HL-60 (cell line): Measurements from ENCODE around the gene FHL2.

Source experiments
- GABPA ChIP-seq: IDR thresholded peaks from 2 replicates; pipeline ENCODE4 v1.6.1; 2012; ENCODE audit warnings: low read depth
- POLR2AphosphoS5 ChIP-seq: IDR thresholded peaks from 2 replicates; pipeline ENCODE4 v1.6.1; 2012; ENCODE audit warnings: low read depth
- SPI1 ChIP-seq: IDR thresholded peaks from 2 replicates; pipeline ENCODE4 v1.6.1; 2012; ENCODE audit warnings: low read depth, mild to moderate bottlenecking, borderline replicate concordance
- TF ChIP-seq, protein P1 (sequence below): IDR thresholded peaks from one replicate; pipeline ENCODE4 v1.5.1; 2011; ENCODE audit warnings: low read length, control low read depth, inconsistent platforms; ENCODE audit not compliant: insufficient read depth
- TF ChIP-seq, protein P2 (sequence below): IDR thresholded peaks from 2 replicates; pipeline ENCODE4 v1.6.1; 2012; ENCODE audit warnings: low read depth; ENCODE audit not compliant: insufficient replicate concordance

DNA sequence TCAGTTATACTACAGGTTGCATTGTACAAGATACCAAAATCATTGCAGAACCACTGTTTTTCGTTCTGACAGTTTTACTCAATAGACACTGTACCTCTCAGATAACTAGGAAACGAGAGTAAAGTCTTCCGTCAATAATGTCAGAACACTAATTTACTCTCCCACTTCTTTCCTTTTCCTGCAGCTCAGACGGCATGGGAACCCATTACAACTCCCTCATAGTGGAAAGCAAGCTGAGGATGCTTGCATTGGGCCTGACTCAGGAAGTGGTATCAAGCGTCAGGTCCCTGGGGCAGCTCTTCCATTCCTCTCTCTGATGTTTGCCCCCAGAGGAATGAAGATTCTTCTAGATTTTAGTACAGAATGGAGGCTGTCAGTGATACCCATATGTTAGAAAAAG lies 23.9 kb upstream of the FHL2 start:
- TF ChIP-seq, protein P1, sequence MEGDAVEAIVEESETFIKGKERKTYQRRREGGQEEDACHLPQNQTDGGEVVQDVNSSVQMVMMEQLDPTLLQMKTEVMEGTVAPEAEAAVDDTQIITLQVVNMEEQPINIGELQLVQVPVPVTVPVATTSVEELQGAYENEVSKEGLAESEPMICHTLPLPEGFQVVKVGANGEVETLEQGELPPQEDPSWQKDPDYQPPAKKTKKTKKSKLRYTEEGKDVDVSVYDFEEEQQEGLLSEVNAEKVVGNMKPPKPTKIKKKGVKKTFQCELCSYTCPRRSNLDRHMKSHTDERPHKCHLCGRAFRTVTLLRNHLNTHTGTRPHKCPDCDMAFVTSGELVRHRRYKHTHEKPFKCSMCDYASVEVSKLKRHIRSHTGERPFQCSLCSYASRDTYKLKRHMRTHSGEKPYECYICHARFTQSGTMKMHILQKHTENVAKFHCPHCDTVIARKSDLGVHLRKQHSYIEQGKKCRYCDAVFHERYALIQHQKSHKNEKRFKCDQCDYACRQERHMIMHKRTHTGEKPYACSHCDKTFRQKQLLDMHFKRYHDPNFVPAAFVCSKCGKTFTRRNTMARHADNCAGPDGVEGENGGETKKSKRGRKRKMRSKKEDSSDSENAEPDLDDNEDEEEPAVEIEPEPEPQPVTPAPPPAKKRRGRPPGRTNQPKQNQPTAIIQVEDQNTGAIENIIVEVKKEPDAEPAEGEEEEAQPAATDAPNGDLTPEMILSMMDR = no peak
- TF ChIP-seq, protein P2, sequence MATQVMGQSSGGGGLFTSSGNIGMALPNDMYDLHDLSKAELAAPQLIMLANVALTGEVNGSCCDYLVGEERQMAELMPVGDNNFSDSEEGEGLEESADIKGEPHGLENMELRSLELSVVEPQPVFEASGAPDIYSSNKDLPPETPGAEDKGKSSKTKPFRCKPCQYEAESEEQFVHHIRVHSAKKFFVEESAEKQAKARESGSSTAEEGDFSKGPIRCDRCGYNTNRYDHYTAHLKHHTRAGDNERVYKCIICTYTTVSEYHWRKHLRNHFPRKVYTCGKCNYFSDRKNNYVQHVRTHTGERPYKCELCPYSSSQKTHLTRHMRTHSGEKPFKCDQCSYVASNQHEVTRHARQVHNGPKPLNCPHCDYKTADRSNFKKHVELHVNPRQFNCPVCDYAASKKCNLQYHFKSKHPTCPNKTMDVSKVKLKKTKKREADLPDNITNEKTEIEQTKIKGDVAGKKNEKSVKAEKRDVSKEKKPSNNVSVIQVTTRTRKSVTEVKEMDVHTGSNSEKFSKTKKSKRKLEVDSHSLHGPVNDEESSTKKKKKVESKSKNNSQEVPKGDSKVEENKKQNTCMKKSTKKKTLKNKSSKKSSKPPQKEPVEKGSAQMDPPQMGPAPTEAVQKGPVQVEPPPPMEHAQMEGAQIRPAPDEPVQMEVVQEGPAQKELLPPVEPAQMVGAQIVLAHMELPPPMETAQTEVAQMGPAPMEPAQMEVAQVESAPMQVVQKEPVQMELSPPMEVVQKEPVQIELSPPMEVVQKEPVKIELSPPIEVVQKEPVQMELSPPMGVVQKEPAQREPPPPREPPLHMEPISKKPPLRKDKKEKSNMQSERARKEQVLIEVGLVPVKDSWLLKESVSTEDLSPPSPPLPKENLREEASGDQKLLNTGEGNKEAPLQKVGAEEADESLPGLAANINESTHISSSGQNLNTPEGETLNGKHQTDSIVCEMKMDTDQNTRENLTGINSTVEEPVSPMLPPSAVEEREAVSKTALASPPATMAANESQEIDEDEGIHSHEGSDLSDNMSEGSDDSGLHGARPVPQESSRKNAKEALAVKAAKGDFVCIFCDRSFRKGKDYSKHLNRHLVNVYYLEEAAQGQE = no peak
- no peak for TF ChIP-seq POLR2AphosphoS5
- TF ChIP-seq GABPA = no peak
- no peak for TF ChIP-seq SPI1
